Thymus (tissue), 11 donors: ENCODE results near the gene NUP43. TPM values are rescaled to one million over a fixed set of nuclear protein-coding genes. Genes with fewer than 3 reads are reported as not detected.
A peak's percentile ranks its signal among the peaks of the same experiment; 100 is the strongest.

Experiments used
- DNase-seq, 9 donors: peaks; one replicate each; pipeline ENCODE4 v3.0.0-alpha.2; 2013; ENCODE audit warnings: low spot score in 9 of 9, low read depth in 6 of 9, missing footprints in 1 of 9
- H3K27ac ChIP-seq, 2 donors: one replicate each; pipeline ENCODE4 v1.5.1; 2013; ENCODE audit warnings: control low read depth in 1 of 2, low read depth in 1 of 2, low read length in 1 of 2, mild to moderate bottlenecking in 1 of 2, moderate library complexity in 1 of 2
- H3K27me3 ChIP-seq, 2 donors: one replicate each; pipeline ENCODE4 v1.5.1; 2013; ENCODE audit warnings: low read length in 1 of 2; ENCODE audit not compliant: control insufficient read depth in 2 of 2, insufficient read depth in 1 of 2
- H3K36me3 ChIP-seq, 2 donors: one replicate each; pipeline ENCODE4 v1.5.1; 2013; ENCODE audit warnings: low read length in 1 of 2, mild to moderate bottlenecking in 1 of 2, moderate library complexity in 1 of 2; ENCODE audit not compliant: control insufficient read depth in 2 of 2, insufficient read depth in 2 of 2
- H3K4me1 ChIP-seq, 2 donors: one replicate each; pipeline ENCODE4 v1.5.1; 2013; ENCODE audit warnings: low read length in 2 of 2; ENCODE audit not compliant: control insufficient read depth in 2 of 2, insufficient read depth in 2 of 2
- H3K4me3 ChIP-seq, 2 donors: one replicate each; pipeline ENCODE4 v1.5.1; 2013; ENCODE audit warnings: low read length in 2 of 2, control low read depth in 1 of 2, mild to moderate bottlenecking in 1 of 2
- H3K9me3 ChIP-seq, 2 donors: one replicate each; pipeline ENCODE4 v1.5.1; 2013; ENCODE audit warnings: low read length in 1 of 2, mild to moderate bottlenecking in 1 of 2; ENCODE audit not compliant: control insufficient read depth in 2 of 2, insufficient read depth in 1 of 2
- WGBS: extraction: QIAGEN DNeasy Blood & Tissue Kit; methylation state at CpG from one replicate; pipeline ENCODE4 v1.1.7; 2013; 5-methylcytosine and 5-hydroxymethylcytosine counted together
- polyA plus RNA-seq: library from polyadenylated mRNA; stranded (reverse); fragments of 200-250 nt; gene quantifications from one replicate; pipeline ENCODE4 v1.2.3, GENCODE V29; 2013
- total RNA-seq: library from RNA; stranded (reverse); fragments of 120-200 nt; gene quantifications from one replicate; pipeline ENCODE4 v1.2.4, GENCODE V29; 2013
- donor health status: healthy.

Gene NUP43
- total and polyA plus RNA-seq, 2 donors = 20.6 to 20.8 TPM

- H3K9me3 ChIP-seq = no peaks in the 10 kb centered on the region
- H3K4me3 ChIP-seq = no peak overlapping the region
- H3K36me3 ChIP-seq = peaks cover 28 to 48% of the 10 kb centered on the region in 2 donors
- no peaks in the 10 kb centered on the region for H3K27me3 ChIP-seq
- peak in 2 of 9 donors; percentile 5 to 29 for DNase-seq
- H3K4me1 ChIP-seq = peaks cover 0 to 11% of the 10 kb centered on the region in 2 donors
- 72% methylated on average over 5 of the region's 5 CpGs for whole genome bisulfite sequencing
- H3K27ac ChIP-seq = peak overlapping the region in 1 of 2 donors; percentile 8
These were observed 17.7 kb downstream of the NUP43 start for GRCh38 chr6:149728499-149729234.

- peak in 4 of 9 donors; percentile 19 to 56 (median 28) for DNase-seq
- no peaks in the 10 kb centered on the region for H3K27me3 ChIP-seq
- peak overlapping the region in 1 of 2 donors; percentile 8 for H3K27ac ChIP-seq
- no peak overlapping the region for H3K4me3 ChIP-seq
- H3K36me3 ChIP-seq = peaks cover 30 to 45% of the 10 kb centered on the region in 2 donors
- H3K4me1 ChIP-seq = peaks cover 0 to 11% of the 10 kb centered on the region in 2 donors
- H3K9me3 ChIP-seq = no peaks in the 10 kb centered on the region
- 53% methylated on average over 4 of the region's 4 CpGs for WGBS
These were observed 18.4 kb downstream of the NUP43 start for GRCh38 chr6:149727793-149728498.

- H3K4me3 ChIP-seq = no peak overlapping the region
- peaks cover 25 to 32% of the 10 kb centered on the region in 2 donors for H3K36me3 ChIP-seq
- no peaks in the 10 kb centered on the region for H3K27me3 ChIP-seq
- DNase-seq = no peak
- H3K4me1 ChIP-seq = peaks cover 0 to 11% of the 10 kb centered on the region in 2 donors
- H3K27ac ChIP-seq = no peak overlapping the region
- WGBS = 95% methylated on average over 3 of the region's 3 CpGs
- no peaks in the 10 kb centered on the region for H3K9me3 ChIP-seq
These were observed 20.5 kb downstream of the NUP43 start for GRCh38 chr6:149725785-149726184.

GRCh38 chr6:149723771-149724417, 22.4 kb downstream of the NUP43 start:
- H3K36me3 ChIP-seq = peaks cover 11 to 14% of the 10 kb centered on the region in 2 donors
- DNase-seq = peak in 4 of 9 donors; percentile 34 to 67 (median 41)

GRCh38 chr6:149723262-149723661, 23.1 kb downstream of the NUP43 start:
- H3K36me3 ChIP-seq = peaks cover 7 to 14% of the 10 kb centered on the region in 2 donors
- H3K4me1 ChIP-seq = peaks cover 0 to 6% of the 10 kb centered on the region in 2 donors
- H3K9me3 ChIP-seq = no peaks in the 10 kb centered on the region
- no peak for DNase-seq
- H3K27ac ChIP-seq = no peak overlapping the region
- 97% methylated on average over 4 of the region's 4 CpGs for WGBS
- H3K4me3 ChIP-seq = no peak overlapping the region
- H3K27me3 ChIP-seq = no peaks in the 10 kb centered on the region

More at GRCh38 chr6:149723771-149724417, 22.4 kb downstream of the NUP43 start:
- Histone ChIP-seq H3K27me3 (no peaks in the 10 kb centered on the region), H3K9me3 (no peaks in the 10 kb centered on the region), H3K4me3 (no peak overlapping the region), H3K4me1 (peaks cover 0 to 7% of the 10 kb centered on the region in 2 donors), H3K27ac (no peak overlapping the region)
- WGBS = 86% methylated on average over 10 of the region's 10 CpGs

- no peaks in the 10 kb centered on the region for H3K27me3 ChIP-seq
- H3K4me1 ChIP-seq = peaks cover 5 to 8% of the 10 kb centered on the region in 2 donors
- DNase-seq = no peak
- WGBS = 98% methylated on average over 3 of the region's 3 CpGs
- H3K36me3 ChIP-seq = peaks cover 3 to 5% of the 10 kb centered on the region in 2 donors
- H3K4me3 ChIP-seq = no peak overlapping the region
- no peak overlapping the region for H3K27ac ChIP-seq
- H3K9me3 ChIP-seq = no peaks in the 10 kb centered on the region
These were observed 26.8 kb downstream of the NUP43 start for GRCh38 chr6:149719531-149719930.

- Histone ChIP-seq H3K36me3 (peaks cover 1 to 2% of the 10 kb centered on the region in 2 donors), H3K4me3 (peak within 1 kb of the TSS; percentile 80 to 89), H3K27me3 (no peaks in the 10 kb centered on the region), H3K9me3 (no peaks in the 10 kb centered on the region), H3K4me1 (peaks cover 5 to 8% of the 10 kb centered on the region in 2 donors), H3K27ac (peak within 1 kb of the TSS; percentile 92 to 96)
- DNase-seq = peak; percentile 63 to 93 (median 84)
- under 1% methylated on average over 82 of the region's 82 CpGs for WGBS
These were observed 28.5 kb downstream of the NUP43 start, which contains the start of gene LATS1 for GRCh38 chr6:149717588-149718458. TSS of gene LATS1 (minus strand) at chr6:149718101. CDS start at chr6:149702126, 15,975 bp downstream.

- peak in 1 of 9 donors; percentile 13 for DNase-seq
- Histone ChIP-seq H3K27me3 (no peaks in the 10 kb centered on the region), H3K4me3 (peak overlapping the region; percentile 80 to 89), H3K36me3 (peaks cover 0 to 2% of the 10 kb centered on the region in 2 donors), H3K27ac (peak overlapping the region; percentile 92 to 96), H3K4me1 (peaks cover 5 to 8% of the 10 kb centered on the region in 2 donors), H3K9me3 (no peaks in the 10 kb centered on the region)
- WGBS = under 1% methylated on average over 9 of the region's 9 CpGs
These were observed 29.1 kb downstream of the NUP43 start for GRCh38 chr6:149717255-149717587.
